GM19025 (cell line): ENCODE results near the gene LIMS2.

ENCODE experiments used
- ATAC-seq: cut with Tn5 transposase; IDR thresholded peaks from one replicate; pipeline ENCODE4 v1.9.1; 2021; ENCODE audit warnings: mild to moderate bottlenecking, low read depth, moderate library complexity; ENCODE audit not compliant: unreplicated experiment

The LIMS2 gene

DNA sequence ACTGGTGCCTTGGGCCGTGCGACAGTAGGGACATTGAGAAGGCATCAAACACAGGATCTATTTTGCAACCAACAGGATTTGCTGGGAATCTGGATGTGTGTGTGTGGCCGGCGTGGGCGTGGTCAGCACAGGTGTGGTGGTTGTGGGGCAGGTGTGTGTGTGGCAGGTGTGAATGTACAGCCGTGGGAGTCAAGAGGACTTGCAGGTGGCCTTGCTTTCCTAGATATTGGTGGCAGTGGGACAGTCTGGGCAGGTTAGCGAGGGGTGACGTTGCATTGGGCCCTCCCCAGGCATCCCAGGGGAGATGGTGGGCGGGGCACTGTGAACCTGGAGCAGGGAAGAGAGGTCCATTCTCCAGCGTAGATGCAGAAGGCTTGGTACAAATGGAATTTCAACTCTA, 3.2 kb upstream of the LIMS2 start:
- ATAC-seq = no peak

GRCh38 chr2:127676906-127677305, 1.6 kb upstream of the LIMS2 start:
- ATAC-seq = no peak

DNA sequence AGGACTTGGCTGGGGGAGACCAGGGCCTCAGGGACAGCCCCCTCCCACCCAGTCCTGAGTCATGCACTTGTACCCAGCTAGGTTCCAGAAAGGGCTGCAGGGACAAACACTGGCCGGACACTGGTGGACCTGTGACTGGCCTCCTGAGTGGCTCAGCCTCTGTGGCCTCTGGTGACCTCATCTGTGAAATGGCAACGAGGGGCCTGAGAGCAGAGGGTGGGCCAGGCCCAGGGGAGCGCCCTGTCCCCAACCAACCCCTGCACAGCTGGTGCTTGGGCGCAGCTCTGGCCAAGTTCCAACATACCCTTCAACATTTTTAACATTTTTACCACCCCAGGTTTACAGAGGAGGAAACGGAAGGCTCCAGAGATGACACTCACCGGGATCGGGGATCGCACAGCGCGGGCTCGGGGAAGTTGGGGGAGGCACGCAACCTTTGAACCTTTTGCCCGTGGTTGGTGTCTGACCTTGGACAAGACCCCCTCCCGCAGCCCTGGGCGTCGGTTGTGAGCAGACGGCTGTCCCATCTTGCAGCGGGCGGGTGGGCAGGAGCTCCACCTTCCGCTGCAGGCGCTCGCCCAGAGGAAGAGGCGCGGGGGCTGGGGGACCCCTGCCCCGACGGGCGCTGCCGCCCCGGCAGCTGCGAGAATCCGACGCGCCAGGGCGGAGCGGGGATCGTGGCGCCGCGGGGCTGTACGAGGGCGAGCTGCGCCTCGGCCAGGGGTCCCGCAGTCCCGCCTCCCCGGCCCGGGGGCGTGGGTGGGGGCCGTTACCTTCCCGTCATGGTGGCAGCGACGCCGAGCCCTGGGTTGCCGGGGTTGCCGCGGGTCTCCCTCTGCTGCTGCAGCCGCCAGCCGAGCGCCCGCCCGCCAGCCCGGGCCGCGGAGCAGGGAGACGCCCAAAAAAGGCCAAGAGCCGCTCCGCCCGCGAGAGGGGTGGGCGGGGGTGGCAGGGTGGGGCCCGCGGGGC, 805 bp downstream of the LIMS2 start:
- ATAC-seq = no peak

DNA sequence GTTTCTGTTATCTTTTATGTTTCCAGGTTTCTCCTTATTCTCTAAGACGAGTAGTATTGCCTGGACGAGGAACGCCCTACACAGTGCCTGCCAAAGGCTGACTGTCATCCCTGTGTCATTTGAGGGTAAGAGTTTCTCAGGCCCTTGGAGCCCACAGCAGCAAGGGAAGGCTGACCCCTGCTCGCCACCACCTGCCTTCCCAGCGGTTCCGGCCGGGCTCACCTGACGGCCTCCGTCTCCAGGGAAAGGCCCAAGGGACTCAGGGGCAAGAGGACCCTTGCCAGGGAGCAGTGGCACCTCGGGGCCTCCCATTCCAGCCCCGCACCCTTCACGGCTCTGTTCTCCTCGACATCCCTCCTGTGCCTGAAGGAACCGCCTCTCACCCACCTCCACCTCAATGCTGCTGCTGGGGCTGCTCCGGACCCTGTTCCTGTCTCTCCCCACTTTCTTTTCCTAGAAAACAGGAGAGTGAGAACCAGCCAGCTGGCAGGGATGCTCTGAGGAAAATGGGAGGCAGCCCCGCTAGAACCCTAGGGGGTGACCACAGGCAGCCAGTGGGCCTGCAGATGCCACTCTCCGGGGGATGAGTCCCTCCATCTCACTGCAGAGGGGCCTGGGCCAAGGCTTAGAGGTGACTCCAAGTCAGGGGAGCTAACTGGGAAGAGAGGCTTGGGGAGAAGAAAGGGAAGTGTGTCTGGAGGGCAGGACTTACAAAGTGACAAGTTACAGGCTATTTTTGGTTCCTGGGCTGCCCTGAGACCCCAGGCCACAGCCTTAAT, 1.9 kb downstream of the LIMS2 start:
- no peak for ATAC-seq

DNA sequence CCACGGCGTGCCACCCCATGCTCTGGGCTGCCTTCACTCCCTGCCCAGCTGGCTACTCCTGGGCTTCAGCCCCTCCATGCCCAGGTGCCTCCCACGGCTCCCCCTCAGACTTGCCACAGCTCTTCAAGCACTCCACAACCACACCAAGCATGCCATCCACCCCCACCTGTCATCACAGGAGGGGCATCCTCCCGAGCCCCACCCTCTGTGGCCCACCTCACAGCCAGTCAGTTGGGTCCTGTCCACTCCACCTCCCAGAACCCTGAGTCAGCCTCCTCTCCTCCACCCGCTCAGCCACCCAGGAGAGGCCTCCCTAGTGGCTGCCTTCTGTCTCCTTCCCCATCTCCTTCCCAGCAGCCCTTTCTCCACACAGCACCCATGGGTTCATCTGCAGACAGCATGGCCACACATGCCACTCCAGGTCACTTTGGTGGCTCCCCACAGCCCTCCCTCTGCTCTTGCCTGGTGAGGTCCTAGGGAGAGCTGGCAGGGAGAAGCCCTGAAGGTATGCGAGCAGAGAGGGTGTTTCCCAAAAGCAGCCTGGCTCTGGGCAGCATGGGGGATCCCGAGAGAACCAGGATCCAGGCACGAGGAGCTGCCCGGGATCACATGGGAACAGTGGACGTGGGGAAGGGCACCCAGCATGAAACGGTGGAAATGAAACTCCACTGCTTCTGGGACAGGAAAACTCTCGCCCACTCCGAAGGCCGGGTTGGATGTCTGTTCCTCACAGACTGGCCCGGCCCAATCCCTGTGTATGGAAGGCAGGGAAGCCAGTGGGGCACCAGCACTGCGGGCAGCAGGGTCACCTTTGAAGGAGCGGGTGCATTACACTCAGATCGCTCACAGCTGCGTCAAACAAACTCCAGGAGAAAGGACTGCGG, 2.7 kb downstream of the LIMS2 start:
- ATAC-seq = no peak

DNA sequence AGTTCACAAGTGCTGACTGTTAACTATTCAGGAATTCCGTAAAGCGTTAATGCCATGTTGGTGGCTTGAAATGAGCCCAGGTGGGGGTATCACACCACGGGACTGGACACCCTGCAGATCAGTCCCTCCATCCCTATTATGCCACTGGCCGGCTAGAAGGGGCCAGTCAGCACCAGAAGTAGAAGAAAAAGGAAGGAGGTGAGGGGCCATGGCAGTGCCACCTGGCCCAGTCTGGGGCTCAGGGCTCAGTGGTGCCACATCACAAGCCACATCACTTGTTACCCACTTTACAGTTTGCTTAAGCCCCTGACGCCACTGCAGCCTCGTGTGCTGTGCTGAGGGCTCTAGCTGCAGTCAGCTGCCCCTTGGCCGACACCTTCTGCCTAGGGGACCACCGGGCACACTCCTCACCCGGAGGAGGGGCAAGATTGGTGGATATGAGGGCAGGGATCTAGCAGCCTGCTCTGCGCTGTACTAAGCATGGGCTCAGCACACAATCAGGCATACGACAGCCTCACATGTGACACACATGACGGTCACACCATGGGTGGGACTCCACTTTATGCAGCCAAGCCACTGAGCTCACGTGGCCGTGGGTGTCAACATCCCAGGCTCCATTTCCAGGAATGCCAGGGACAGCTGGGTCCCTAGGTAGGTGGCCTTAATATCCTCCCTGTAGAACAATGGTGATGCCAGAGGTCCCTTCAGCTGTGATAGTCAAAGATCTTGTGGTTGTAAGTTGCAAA, 3.6 kb downstream of the LIMS2 start:
- no peak for ATAC-seq

DNA sequence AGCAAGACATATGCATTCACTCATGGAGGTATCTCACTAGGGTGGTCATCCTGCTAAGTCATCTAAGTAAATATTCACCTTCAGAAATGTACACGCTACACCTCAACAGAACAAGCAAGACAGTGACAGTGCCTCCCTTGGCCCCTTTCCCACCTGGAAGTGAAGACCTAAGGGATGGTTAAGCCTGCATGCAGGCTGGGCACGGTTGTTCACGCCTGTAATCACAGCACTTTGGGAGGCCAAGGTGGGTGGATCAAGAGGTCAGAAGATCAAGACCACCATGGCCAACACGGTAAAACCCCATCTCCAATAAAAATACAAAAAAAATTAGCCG, 4.4 kb downstream of the LIMS2 start:
- no peak for ATAC-seq

GRCh38 chr2:127670055-127670956, 5.0 kb downstream of the LIMS2 start:
- no peak for ATAC-seq

GRCh38 chr2:127669056-127669455, 6.3 kb downstream of the LIMS2 start:
- no peak for ATAC-seq

- no peak for ATAC-seq
Observed at GRCh38 chr2:127665267-127665893, 9.9 kb downstream of the LIMS2 start.

GRCh38 chr2:127664895-127665225, 10.5 kb downstream of the LIMS2 start:
- no peak for ATAC-seq

DNA sequence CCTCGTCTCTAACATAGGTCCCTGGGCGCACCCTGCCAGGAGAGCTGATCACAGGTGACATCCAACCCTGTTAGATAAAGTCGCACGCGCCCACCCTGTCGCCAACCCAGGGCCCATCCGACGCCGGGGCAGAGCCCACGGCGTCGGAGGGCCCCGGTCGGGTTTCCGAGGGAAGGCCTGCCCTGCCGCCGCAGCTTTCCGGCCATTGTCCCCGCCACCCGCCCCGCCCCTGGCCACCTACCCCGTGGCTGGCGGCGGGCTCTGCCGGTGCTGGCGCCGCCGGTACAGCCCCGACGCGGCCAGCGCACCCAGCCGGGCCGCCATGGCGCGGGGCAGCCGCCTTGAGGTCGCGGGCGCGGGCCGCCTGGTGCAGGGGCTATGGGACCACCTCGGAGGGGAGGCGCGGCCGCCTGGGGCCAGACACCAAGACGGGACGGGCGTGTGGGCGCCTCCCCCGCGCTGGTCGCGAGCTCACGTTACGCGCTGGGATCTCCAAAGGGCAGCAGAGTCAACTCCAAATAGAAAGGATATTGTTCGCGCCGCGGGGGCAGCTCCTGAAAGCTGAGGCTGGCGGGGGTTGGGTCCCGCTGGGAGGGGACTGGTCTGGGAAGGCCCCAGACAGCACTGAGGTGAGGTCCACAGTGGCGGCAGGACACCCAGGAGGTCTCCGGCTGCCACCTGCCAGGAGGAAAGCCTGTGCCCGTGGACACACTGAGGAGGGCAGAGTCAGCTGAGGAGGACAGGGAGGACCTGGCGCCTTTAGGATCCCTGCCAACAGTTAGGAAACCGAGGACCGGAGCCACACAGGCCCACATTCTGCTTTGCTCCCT, 11.1 kb downstream of the LIMS2 start:
- ATAC-seq = no peak

DNA sequence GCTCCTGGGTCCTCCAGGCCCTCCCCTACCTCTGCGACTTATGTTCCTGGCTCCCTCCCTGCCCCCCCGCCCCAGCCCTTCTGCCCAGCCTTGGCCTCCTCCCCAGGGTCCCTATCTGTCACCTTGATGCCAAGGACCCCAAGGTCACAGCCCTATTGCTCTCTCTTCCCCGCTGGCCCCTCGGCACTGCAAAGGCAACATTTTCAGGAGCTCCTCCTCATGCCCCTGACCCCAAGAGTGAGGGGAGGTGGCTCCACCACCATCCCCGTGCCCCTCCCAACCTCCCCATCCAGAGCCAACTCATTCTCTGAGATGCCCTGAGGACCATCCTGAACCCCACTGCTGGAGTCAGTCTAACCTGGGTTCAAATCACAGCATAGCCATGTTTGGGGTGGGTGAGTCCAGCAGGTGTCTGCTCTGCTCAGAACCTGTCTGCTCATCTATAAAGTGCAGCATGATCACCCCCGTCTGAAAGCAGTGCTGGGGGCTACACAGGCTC, 11.7 kb downstream of the LIMS2 start:
- ATAC-seq = no peak

- no peak for ATAC-seq
Observed at GRCh38 chr2:127662937-127663565, 12.3 kb downstream of the LIMS2 start.

- ATAC-seq = no peak
Observed at GRCh38 chr2:127661949-127662510, 13.3 kb downstream of the LIMS2 start.

DNA sequence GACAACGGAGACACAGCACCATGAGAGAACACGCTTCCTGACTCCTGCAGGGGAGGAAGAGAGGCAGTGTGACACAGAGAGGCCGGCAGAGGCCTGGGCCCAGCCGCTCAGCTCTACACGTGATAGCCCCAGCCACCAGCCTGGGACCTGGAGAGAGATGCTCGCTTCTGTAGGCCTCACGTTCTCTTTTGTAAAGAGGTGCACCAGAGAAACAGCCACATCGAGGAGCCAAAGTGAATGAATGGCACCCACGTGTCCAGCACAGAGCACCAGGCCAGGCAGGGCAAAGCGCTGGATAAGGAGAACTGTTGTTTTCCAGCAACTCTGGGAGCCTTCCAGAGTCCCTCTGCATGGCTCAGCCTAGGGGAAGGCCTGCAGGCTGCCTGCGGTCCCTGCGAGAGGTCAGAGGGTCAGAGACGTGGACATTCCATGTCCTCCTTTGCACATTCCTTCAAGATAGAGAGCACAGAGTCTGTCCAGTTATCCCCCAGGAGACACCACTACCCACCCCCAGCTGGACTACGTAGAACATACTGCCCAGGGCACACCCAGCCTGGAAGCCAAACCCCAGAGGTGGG, 14.2 kb downstream of the LIMS2 start:
- no peak for ATAC-seq

GRCh38 chr2:127660291-127660578, 15.1 kb downstream of the LIMS2 start:
- ATAC-seq = no peak
